NK-92 (cell line): Measurements from ENCODE around the gene ATP6V0A1.

Experiments used
- DNase-seq: peaks from one replicate; lab custom pipeline; 2025; ENCODE audit not compliant: unreplicated experiment; lab: John Stamatoyannopoulos, UW

The ATP6V0A1 gene

DNA sequence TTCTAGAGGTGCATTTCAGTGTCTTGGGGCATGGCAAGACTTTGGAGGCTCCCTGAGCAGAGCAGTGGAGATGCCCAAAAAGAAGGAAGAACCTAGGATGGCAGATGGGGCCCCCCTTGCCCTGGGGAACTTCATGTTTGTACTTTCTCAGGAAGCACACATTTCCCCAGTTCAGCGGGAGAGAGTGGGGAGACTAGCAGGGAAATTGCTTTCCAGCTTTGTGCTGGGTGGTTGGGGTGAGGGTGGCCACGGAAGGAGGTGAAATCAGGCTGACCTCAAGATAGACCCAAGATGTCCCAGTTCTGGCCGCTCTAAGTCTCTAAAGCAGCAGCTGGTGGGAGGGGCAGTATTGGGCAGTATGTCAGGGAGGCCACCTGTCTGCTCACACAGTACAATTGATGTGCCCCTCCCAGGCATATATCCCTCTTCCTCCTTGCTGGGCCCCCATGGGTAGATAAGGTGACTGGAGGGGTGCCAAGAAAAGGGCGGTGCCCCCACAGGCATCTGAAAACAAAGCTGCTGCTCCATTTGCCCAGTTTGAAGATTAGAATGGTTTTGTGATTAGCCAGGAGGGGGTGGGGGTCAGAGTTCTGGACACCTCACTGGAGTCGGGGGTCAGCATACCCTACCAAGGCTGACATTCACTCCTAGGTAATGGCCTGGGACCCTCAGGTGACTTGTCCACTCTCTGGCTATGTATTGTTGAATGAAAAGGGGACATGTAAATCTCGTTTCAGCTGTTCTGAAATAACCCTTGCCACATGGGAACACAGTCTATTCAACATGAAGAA lies 60.3 kb downstream of the ATP6V0A1 start:
- no peak for DNase-seq

DNA sequence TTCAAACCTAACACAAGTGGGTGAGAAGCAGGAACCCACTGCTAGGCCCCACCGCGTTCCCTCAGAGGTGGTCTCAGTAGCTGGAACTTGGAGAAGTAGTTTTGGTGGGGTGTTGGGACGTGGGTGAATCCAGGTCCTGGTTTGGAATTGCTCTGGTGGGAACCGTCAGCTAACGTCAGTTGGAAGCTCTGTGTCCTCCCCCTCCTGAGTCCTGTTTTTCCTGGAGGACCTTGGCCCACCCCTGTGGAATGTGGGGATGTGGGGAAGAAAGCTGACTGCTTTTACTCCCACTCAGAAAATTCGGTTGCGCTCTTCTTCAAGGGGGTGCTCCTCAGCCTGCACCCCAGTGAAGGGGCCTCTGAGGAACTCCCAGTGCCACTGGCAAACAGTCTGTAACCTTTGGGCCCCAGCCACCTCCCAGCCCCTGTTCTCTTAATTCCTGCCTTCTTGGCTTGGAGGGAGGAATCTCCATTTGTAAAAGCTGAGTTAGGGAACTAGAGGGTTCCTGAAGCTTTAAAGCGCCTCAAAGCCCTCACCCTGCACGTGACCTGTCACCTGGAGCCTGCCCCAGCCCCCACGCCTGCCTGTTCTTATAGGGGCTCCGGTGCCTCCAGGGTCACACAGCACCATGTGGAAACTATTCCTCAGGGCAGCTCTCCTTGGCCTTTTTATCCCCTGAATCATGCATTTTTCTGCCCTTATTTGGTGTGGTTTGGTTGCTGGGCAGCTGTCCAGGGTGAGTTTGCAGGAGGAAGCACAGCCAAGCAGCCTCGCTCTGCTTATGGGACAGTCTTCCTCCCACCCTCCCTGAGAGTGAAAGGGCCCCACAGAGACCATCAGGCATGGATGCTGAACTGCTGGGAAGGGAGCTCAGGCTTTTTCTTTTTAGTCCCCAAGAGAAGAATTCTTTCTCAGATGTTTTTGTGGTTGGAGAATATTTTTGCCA lies 61.1 kb downstream of the ATP6V0A1 start:
- DNase-seq: no peak

DNA sequence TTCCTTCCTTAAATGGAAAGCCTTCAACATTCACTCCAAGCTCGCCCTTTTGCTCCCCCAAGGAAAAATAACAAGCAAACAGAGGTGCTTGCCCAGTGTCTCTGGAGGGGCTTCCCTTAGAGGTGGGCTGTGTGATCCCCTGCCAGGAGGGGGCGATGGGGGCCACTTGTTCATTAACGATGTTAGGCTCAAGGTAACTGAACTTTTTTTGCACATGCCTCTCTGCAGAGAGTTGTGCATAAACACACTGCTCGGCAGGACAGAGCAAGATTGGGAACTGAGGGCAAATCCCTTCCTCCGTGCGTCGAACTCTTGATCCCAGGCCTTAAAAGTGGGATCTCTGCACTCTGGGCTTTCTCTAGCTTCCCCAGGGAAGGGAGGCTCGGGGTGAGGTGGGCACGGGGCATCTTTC lies 61.9 kb downstream of the ATP6V0A1 start:
- DNase-seq: no peak

DNA sequence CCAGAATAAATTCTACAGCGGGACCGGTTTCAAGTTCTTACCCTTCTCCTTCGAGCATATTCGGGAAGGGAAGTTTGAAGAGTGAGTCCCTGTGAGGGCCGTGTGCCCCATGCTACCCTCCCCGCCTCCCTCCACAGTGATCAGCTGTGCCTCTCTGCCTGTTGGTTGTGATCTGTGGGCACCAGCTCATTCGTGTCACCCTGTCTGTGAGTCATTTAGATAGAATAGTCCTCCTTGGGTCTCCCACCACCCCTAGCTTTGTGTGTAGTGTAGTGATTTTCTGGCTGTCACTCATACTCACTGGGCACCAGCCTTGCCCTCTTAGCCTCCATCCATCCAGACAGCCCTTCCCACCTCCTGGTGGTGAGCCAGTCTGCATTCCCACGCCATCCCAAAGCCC lies 62.4 kb downstream of the ATP6V0A1 start:
- no peak for DNase-seq

DNA sequence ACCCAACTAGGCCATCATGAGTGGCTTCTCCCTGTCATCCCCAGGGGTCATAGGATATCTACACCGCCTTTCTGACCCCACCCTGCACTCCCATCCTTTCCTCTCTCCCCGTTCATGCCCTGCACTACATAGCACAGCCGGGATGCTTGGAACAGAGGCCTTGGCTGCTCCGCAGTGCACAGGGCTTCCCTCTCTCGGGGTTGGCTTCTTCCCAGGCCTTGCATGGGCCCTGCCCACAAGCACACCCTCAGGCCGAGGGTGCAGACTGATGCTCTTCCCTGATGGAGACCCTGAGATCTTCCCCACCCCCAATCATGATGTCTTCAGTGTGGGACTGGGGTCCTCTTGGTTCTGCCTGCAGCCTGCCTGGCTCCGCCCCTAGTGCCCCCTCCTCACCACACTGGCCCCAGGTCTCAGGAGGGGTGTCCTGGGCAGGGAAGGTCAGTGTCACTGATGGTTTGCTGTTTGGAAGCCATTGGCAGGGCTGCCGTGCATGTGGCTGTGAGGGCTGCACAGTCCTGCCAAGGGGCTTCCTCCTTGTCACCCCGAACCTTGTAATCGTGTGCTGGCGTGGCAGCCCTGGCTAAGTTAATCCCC lies 63.1 kb downstream of the ATP6V0A1 start:
- no peak for DNase-seq

DNA sequence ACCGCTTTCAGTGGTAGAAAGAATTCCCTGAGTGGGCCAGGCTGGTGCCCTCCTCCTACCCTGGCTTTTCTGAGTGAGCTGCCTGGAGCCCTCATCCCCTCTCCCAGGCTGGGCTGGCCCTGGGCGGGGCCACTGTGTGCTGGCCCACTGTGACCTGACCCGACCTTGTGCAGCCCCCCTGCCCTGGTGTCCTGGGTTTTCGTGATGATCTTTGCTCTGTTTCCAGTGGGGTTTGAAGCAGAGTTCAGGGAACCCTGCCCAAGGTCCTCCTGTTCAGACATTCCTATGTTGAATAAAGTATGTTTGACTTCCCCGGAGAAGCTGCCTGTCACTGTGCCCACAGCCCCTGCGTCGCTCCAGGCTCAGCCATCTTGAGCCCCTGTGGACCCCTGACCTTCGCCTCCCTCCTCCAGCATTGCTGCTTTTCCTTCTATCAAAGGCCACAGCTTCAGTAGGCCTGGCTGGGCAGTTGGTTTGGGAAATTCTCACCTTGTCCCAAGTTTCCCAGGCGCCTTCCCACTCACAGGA lies 63.6 kb downstream of the ATP6V0A1 start:
- DNase-seq: no peak

DNA sequence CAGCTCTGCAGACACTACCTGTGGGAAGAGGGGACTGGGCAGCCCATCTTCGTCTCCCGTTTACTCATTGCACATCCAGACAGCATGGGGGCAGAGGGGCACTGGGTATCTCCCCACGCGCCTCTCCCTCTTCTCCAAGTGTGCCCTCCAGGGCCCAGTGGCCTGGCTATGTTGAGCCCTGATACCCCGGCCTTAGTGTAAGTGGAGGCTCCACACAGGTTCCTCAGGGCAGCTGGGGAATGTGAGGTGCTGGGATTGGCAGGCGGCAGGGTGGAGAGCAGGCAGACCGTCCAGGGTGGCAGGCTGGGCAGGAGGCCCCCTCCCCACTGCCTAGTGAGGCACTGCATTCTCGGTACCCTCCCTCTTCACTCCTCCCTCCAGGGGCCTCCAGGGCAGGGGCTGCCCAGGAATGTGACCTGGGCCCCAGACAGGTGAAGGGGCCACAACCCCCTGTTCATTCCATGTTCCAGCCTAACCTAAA lies 64.2 kb downstream of the ATP6V0A1 start:
- no peak for DNase-seq

DNA sequence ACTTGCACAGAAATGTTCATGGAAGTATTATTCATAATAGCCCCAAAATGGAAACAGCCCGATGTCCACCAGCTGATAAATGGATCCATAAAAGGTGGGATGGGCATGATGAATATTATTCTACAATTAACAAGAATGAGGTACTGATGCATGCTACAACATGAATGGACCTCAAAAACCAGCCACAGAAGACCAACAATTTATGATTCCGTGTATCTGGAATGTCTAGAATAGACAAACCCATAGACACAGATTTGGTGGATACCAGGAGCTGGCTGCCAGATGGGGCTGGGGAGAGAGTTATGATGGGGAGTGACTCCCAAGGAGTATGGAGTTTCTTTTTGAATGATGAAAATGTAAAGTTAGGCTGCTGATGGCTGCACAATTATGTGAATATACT lies 66.5 kb downstream of the ATP6V0A1 start:
- DNase-seq: no peak

DNA sequence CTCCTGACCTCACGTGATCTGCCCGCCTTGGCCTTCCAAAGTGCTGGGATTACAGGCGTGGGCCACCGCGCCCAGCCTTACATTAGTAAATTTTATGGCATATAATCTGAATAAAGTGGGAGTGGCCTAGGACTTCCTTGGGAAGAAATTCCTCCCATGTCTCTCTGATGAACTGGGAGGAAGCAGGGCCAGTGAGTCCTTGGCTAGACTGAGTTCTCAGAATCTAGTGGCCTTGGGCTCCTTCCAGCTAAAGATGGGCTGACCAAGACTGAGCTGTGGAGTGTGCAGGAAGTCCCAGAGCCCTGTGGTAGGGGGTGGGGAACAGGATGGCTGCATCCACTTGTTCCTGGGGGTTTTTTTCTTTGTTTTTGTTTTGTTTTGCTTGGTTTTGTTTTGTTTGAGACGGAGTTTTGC lies 67.4 kb downstream of the ATP6V0A1 start:
- DNase-seq: no peak

DNA sequence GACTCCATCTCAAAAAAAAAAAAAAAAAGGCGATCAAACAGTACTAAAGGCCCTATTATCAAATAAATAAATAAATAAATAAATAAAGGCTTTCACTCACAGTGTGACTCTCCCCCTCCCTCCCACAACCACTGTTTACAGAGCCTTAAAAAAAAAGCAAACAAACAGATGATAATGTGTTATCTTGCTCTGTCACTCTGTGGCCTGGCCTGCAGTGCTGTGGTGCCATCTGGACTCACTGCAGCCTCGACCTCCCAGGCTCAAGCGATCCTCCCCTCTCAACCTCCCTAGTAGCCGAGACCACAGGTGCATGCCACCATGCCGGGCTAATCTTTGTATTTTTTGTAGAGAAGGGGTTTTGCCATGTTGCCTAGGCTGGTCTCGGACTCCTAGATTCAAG lies 69.3 kb downstream of the ATP6V0A1 start:
- DNase-seq: no peak

DNA sequence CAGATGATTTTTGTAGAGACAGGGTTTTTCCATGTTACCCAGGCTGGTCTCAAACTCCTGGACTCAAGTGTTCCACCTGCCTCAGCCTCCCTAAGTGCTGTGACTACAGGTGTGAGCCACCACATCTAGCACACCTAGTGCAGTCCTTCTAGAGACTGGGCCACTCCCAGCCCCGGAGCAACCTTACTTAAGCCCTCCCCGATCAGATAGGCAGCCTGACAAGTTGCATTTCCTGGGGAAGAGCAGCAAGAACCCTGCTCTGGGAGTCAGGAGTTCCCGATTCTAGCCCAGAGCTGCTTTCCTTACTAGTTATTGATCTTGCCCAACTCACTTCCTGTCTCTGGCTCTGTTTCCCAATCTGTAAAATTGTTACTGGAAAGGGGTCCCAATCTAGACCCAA lies 70.4 kb downstream of the ATP6V0A1 start:
- no peak for DNase-seq

DNA sequence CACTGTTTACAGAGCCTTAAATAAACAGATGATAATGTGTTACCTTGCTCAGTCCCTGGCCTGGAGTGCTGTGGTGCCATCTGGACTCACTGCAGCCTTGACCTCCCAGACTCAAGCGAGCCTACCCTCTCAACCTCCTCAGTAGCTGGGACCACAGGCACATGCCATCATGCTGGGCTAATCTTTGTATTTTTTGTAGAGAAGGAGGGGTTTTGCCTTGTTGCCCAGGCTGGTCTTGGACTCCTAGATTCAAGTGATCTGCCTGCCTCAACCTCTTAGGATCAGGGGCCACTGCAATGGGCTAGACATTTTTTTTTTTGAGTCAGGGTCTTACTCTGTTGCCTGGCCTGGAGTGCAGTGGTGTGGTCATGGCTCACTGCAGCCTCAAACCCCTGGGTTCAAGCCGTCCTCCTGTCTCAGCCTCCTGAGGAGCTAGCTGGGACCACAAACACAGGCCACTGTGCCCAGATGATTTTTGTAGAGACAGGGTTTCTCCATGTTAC lies 72.3 kb downstream of the ATP6V0A1 start:
- no peak for DNase-seq

DNA sequence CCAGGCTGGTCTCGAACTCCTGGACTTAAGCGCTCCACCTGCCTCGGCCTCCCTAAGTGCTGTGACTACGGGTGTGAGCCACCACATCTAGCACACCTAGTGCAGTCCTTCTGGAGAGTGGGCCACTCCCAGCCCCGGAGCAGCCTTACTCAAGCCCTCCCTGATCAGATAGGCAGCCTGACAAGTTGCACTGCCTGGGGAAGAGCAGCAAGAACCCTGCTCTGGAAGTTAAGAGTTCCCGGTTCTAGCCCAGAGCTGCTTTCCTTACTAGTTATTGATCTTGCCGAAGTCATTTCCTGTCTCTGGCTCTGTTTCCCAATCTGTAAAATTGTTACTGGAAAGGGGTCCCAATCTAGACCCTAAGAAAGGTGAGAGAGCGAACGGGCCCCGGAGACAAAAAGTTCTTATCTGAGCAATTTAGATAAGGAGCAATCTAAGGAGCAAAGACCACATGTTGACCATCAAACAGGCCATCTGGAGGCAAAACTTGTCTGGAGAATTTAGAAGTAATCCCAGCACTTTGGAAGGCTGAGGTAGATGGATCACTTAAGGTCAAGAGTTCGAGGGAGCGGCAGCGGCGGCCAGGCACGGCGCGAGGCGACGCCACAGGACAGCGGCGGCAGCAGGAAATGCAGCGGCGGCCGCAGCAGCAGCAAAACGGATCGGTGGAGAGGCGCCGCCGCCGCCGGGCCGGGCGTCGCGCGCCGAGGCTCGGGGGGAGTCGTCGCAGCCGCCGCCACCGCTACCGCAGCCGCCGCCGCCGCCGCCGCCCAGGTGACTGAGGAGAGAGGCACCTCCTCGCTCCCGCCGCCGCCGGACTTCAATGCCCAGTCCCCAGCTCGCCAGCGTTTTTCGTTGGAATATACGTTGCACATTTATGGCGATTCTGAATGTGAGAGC lies 73.0 kb downstream of the ATP6V0A1 start:
- no peak for DNase-seq

DNA sequence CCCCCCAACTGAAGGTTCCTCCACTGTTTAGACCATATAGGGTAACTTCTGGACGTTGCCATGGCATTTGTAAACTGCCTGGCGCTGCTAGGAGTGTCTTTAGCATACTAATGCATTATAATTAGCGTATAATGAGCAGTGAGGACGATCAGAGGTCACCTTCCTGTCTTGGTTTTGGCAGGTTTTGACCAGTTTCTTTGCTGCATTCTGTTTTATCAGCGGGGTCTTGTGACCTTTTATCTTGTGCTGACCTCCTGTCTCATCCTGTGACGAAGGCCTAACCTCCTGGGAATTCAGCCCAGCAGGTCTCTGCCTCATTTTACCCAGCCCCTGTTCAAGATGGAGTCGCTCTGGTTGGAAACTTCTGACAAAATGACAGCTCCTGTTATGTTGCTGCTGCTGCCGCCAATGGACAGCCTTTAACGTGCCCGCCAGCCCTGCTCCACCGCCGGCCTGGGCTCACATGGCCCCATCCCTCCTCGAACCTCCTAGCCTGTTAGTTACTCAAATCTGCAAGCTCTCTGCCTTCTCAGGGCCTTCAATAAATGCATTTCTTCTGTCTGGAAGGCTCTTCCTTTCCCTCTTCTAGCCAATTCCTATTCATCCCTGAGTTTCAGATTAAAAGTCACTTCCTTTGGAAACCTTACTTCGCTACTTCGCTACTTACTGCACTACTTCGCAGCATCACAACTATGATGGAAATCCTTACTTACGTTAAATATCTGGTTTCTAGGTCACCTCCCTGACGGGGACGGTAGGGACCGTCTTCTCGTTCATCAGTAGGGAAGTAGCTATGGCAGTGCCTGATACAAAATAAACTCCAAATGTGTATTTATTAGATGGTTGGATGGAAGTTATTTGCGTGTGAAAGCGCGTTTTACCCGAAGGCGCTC lies 76.7 kb downstream of the ATP6V0A1 start:
- DNase-seq: no peak

DNA sequence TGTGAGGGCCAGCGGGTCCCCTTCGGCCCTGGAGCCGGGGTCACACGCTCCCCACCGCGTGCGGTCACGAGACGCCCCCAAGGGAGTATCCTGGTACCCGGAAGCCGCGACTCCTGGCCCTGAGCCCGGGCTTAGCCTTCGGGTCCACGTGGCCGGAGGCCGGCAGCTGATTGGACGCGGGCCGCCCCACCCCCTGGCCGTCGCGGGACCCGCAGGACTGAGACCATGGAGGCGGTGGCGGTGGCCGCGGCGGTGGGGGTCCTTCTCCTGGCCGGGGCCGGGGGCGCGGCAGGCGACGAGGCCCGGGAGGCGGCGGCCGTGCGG lies 77.3 kb downstream of the ATP6V0A1 start, which contains the start of gene NAGLU:
Gene NAGLU (plus strand): TSS at position 194 of the 324 bp plus-strand sequence. CDS start 32 bp downstream, at position 226.
- no peak for DNase-seq

DNA sequence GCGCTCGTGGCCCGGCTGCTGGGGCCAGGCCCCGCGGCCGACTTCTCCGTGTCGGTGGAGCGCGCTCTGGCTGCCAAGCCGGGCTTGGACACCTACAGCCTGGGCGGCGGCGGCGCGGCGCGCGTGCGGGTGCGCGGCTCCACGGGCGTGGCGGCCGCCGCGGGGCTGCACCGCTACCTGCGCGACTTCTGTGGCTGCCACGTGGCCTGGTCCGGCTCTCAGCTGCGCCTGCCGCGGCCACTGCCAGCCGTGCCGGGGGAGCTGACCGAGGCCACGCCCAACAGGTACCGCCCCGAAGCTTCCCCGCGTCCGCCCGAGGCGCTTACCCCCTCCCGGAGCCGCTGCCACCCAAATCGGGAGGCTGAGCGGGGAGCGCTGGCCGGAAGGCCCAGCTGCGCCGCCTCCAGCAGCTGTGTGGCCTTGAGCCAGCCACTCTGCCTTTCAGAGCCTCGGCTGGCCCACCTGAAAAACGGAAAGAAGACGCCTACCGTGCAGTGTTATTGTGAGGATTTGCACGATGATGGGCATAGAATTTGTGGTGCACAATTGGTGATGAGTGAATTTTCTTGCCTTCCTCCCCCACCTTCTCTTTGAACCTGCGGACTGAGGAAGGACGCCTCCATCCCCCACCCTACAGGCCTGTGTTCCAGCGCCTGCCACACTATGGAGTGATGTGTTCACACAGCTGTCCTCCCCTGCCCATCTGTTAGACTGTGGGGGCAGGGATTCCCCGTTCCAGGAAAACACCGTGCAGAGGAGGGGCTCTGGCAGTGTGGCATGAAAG lies 77.9 kb downstream of the ATP6V0A1 start:
- no peak for DNase-seq

DNA sequence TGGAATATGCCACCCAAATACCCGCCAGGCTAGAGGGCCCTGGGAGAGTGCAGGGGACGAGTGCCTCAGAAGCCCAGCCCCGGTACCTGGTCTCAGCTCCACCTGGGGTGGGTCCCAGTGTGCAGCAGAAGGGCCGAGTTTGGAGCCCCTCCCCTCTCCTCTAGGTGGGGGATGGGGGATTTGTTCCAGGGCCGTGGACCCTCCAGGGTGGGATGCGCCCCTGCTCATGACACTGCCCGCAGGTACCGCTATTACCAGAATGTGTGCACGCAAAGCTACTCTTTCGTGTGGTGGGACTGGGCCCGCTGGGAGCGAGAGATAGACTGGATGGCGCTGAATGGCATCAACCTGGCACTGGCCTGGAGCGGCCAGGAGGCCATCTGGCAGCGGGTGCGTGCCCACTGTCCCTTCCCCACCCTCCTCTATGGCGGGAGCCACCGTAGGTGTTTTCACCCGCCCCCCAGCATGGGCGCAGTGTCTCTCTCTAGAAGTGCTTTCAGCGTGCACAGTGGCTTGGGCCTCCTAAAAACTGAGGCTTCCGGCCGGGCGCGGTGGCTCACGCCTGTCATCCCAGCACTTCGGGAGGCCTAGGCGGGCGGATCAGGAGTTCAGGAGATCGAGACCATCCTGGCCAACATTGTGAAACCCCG lies 78.6 kb downstream of the ATP6V0A1 start:
- DNase-seq: no peak
